Neural progenitor cell (in vitro differentiated cells): ENCODE data around the gene SHE. TPM values are rescaled to one million over a fixed set of nuclear protein-coding genes. Genes with fewer than 3 reads are reported as not detected.

Experiments used
- DNase-seq: peaks from one replicate; pipeline ENCODE4 v3.0.0-alpha.2; 2016; ENCODE audit warnings: low spot score
- H2AFZ ChIP-seq: fragments of 200-600 bp; sonication (generic); replicated peaks from 2 replicates; pipeline ENCODE4 v1.6.1; 2016; ENCODE audit warnings: antibody characterized with exemption
- H3F3A ChIP-seq: fragments of 200-600 bp; sonication (generic); 2 replicates; pipeline ENCODE4 v1.6.1; 2016; ENCODE audit warnings: antibody characterized with exemption, low read depth
- H3K27ac ChIP-seq: fragments of 200-600 bp; sonication (generic); 2 replicates; pipeline ENCODE4 v1.5.1; 2016; ENCODE audit warnings: mild to moderate bottlenecking
- H3K27me3 ChIP-seq: fragments of 200-600 bp; sonication (generic); 2 replicates; pipeline ENCODE4 v1.6.1; 2016; ENCODE audit warnings: mild to moderate bottlenecking, moderate library complexity
- H3K36me3 ChIP-seq: fragments of 200-600 bp; sonication (generic); 2 replicates; pipeline ENCODE4 v1.5.1; 2016
- H3K4me1 ChIP-seq: fragments of 200-600 bp; sonication (generic); 2 replicates; pipeline ENCODE4 v1.6.1; 2016; ENCODE audit warnings: mixed run types
- H3K4me2 ChIP-seq: fragments of 200-600 bp; sonication (generic); 2 replicates; pipeline ENCODE4 v1.6.1; 2016
- H3K4me3 ChIP-seq: fragments of 200-600 bp; sonication (generic); 2 replicates; pipeline ENCODE4 v1.5.1; 2016
- H3K79me2 ChIP-seq: fragments of 200-600 bp; sonication (generic); 2 replicates; pipeline ENCODE4 v1.6.1; 2016; ENCODE audit warnings: low read depth
- H3K9ac ChIP-seq: fragments of 200-600 bp; sonication (generic); 2 replicates; pipeline ENCODE4 v1.6.1; 2016
- H3K9me3 ChIP-seq: fragments of 200-600 bp; sonication (generic); 2 replicates; pipeline ENCODE4 v1.5.1; 2016; ENCODE audit warnings: low read depth
- H4K20me1 ChIP-seq: fragments of 200-600 bp; sonication (generic); 2 replicates; pipeline ENCODE4 v1.6.1; 2016; ENCODE audit warnings: low read depth
- H3K27ac Mint-ChIP-seq: 3 replicates; pipeline ENCODE4 v1.8.0; 2021; ENCODE audit warnings: mixed read lengths
- H3K27me3 Mint-ChIP-seq: 2 replicates; pipeline ENCODE4 v1.8.0; 2022; ENCODE audit warnings: low read depth, mild to moderate bottlenecking, inconsistent platforms, moderate library complexity, mixed read lengths; ENCODE audit not compliant: insufficient read depth
- H3K36me3 Mint-ChIP-seq: 3 replicates; pipeline ENCODE4 v1.8.0; 2021; ENCODE audit warnings: mixed read lengths
- H3K4me1 Mint-ChIP-seq: 3 replicates; pipeline ENCODE4 v1.8.0; 2021; ENCODE audit warnings: mixed read lengths
- H3K4me3 Mint-ChIP-seq: 3 replicates; pipeline ENCODE4 v1.8.0; 2021; ENCODE audit warnings: mild to moderate bottlenecking, moderate library complexity, mixed read lengths
- H3K9me3 Mint-ChIP-seq: 3 replicates; pipeline ENCODE4 v1.8.0; 2020; ENCODE audit warnings: mixed read lengths
- CTCF ChIP-seq: fragments of 200-600 bp; sonication (generic); IDR thresholded peaks from 2 replicates; pipeline ENCODE4 v1.5.1; 2017; ENCODE audit warnings: antibody characterized with exemption, mild to moderate bottlenecking
- EZH2 ChIP-seq: fragments of 200-600 bp; sonication (generic); IDR thresholded peaks from 2 replicates; pipeline ENCODE4 v1.6.1; 2017; ENCODE audit warnings: antibody characterized with exemption, mild to moderate bottlenecking, moderate library complexity
- EZH2phosphoT487 ChIP-seq: fragments of 200-600 bp; sonication (generic); IDR thresholded peaks from 2 replicates; pipeline ENCODE4 v1.6.1; 2017; ENCODE audit warnings: antibody characterized with exemption
- total RNA-seq: library from RNA; depleted of rRNA; stranded (reverse); fragments of >200 nt; gene quantifications from 2 replicates; pipeline ENCODE4 v1.2.3, GENCODE V29; 2015; ENCODE audit warnings: low replicate concordance

SHE gene
- total RNA-seq, 1 donor from 2014 or later: 0.04 TPM

- H3K27me3 ChIP-seq: peaks cover 95% of the 10 kb centered on the region
- no peaks in the 10 kb centered on the region for H3K79me2 ChIP-seq
- H3K4me3 ChIP-seq: no peak overlapping the region
- H3K9me3 Mint-ChIP-seq: peaks cover 13% of the 10 kb centered on the region
- no peaks in the 10 kb centered on the region for H3K36me3 Mint-ChIP-seq
- H3K9ac ChIP-seq: no peak overlapping the region
- H3K9me3 ChIP-seq: no peaks in the 10 kb centered on the region
- peak; percentile 15 for DNase-seq
- H2AFZ ChIP-seq: peak overlapping the region; percentile 46
- no peak overlapping the region for H3K27ac Mint-ChIP-seq
- no peaks in the 10 kb centered on the region for H4K20me1 ChIP-seq
- H3K4me3 Mint-ChIP-seq: peak overlapping the region; percentile 66
- H3F3A ChIP-seq: no peaks in the 10 kb centered on the region
- H3K27ac ChIP-seq: no peak overlapping the region
- no peaks in the 10 kb centered on the region for H3K36me3 ChIP-seq
- H3K27me3 Mint-ChIP-seq: peaks cover 70% of the 10 kb centered on the region
- TF ChIP-seq EZH2phosphoT487 (no peak), CTCF (no peak), EZH2 (no peak)
- peak overlapping the region; percentile 19 for H3K4me2 ChIP-seq
- H3K4me1 Mint-ChIP-seq: peaks cover 3% of the 10 kb centered on the region
- peaks cover 4% of the 10 kb centered on the region for H3K4me1 ChIP-seq
Measured at GRCh38 chr1:154502744-154503115, 518 bp upstream of the SHE start.

- Mint-ChIP-seq H3K27me3 (peaks cover 60% of the 10 kb centered on the region), H3K4me3 (peak overlapping the region; percentile 66), H3K9me3 (peaks cover 10% of the 10 kb centered on the region), H3K36me3 (no peaks in the 10 kb centered on the region), H3K27ac (no peak overlapping the region), H3K4me1 (peaks cover 10% of the 10 kb centered on the region)
- Histone ChIP-seq H3K27ac (no peak overlapping the region), H4K20me1 (no peaks in the 10 kb centered on the region), H3K4me3 (peak overlapping the region; percentile 42), H3K9me3 (no peaks in the 10 kb centered on the region), H3K4me1 (peaks cover 4% of the 10 kb centered on the region), H3K27me3 (peaks cover 99% of the 10 kb centered on the region), H3F3A (no peaks in the 10 kb centered on the region), H3K79me2 (no peaks in the 10 kb centered on the region), H3K36me3 (no peaks in the 10 kb centered on the region), H3K9ac (no peak overlapping the region), H2AFZ (peak overlapping the region; percentile 46), H3K4me2 (peak overlapping the region; percentile 70)
- TF ChIP-seq EZH2 (peak; percentile 99), EZH2phosphoT487 (peak; percentile 99), CTCF (no peak)
- DNase-seq: peak; percentile 58
Measured at GRCh38 chr1:154501423-154502065, 668 bp downstream of the SHE start.

GRCh38 chr1:154500533-154500932 is 1.7 kb downstream of the SHE start:
- Mint-ChIP-seq H3K27ac (no peak overlapping the region), H3K27me3 (peaks cover 53% of the 10 kb centered on the region), H3K9me3 (peaks cover 10% of the 10 kb centered on the region), H3K4me1 (peaks cover 13% of the 10 kb centered on the region), H3K4me3 (no peak overlapping the region), H3K36me3 (no peaks in the 10 kb centered on the region)
- Histone ChIP-seq H4K20me1 (no peaks in the 10 kb centered on the region), H3K4me3 (no peak overlapping the region), H3K4me2 (no peak overlapping the region), H3K9ac (no peak overlapping the region), H3K27ac (no peak overlapping the region), H3K36me3 (no peaks in the 10 kb centered on the region), H3K27me3 (peaks cover 92% of the 10 kb centered on the region), H3F3A (no peaks in the 10 kb centered on the region), H3K9me3 (no peaks in the 10 kb centered on the region), H3K79me2 (no peaks in the 10 kb centered on the region), H2AFZ (no peak overlapping the region), H3K4me1 (peaks cover 4% of the 10 kb centered on the region)
- DNase-seq: no peak
- TF ChIP-seq CTCF (no peak), EZH2phosphoT487 (no peak), EZH2 (no peak)
